ENCODE results near the gene CDC25C.

Gene CDC25C

DNA sequence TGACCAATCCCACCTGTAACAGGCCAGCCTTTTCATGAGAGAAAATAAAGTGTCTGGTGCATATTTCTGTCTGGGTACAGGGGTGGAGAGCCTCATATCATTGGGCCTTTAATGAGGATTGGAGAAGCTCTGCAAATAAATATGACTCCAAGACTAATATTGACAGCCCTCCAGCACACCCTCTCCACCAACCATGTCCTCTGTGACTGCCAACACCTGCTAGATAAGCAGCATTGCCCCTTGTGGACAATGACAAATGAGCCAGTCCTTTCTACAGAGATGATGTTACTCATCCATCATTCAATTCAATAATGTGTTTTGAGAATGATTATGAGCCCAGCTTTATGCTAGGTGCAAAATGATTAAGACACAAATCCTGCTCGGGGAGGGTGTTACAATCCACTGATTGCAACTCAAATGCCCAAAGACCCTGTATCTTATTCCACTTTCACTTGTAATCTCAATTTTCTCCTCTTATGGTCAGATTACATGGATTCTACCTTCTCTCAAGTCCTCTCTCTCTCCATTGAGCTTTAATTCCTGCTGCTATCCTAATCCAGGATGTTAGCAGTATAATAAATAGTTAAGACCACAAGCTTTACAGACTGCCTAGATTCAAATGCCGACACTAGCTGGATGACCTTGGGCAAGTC lies 55.1 kb downstream of the CDC25C start:
- TF ChIP-seq, protein P1, sequence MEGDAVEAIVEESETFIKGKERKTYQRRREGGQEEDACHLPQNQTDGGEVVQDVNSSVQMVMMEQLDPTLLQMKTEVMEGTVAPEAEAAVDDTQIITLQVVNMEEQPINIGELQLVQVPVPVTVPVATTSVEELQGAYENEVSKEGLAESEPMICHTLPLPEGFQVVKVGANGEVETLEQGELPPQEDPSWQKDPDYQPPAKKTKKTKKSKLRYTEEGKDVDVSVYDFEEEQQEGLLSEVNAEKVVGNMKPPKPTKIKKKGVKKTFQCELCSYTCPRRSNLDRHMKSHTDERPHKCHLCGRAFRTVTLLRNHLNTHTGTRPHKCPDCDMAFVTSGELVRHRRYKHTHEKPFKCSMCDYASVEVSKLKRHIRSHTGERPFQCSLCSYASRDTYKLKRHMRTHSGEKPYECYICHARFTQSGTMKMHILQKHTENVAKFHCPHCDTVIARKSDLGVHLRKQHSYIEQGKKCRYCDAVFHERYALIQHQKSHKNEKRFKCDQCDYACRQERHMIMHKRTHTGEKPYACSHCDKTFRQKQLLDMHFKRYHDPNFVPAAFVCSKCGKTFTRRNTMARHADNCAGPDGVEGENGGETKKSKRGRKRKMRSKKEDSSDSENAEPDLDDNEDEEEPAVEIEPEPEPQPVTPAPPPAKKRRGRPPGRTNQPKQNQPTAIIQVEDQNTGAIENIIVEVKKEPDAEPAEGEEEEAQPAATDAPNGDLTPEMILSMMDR (IDR thresholded peaks at IDR 0.05; ENCODE audit: insufficient read depth, low read length, missing control alignments) = no peak
- H3K4me3 ChIP-seq (ENCODE audit: low read depth, low read length) = no peak overlapping the region
- POLR2A ChIA-PET = no interaction called here
- DNase-seq (ENCODE audit: low read depth, low spot score) = no peak
- CTCF ChIA-PET = interaction anchor here (2.9 kb wide), 1 partner anchor 54 kb away, joined by 18 read pairs; no protein-coding TSS in a partner anchor

DNA sequence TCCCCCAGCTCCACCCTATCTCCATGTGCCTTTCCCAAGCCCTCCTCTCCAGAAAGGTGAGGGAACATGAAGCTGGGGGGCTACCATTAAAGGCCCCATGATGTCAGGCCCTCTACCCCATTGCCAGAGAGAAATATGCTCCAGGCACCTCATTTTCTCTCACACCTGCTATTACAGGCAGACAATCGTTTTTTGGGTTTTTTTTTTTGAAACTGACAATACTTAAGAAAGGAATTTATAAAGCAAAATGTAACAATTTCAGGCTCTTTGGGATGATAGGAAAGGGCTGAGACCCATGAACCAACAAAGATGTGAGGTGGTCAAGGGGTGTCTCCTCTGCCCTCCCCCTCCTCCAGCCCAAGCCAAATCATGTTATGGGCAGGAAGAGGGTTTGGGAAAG lies 55.7 kb downstream of the CDC25C start:
- DNase-seq (ENCODE audit: low read depth, low spot score) = no peak
- CTCF ChIA-PET = interaction anchor here (1.6 to 2.9 kb wide), 2 partner anchors 53 to 76 kb away, joined by 3 to 18 read pairs; no protein-coding TSS in a partner anchor
- TF ChIP-seq, protein P1 (IDR thresholded peaks at IDR 0.05; ENCODE audit: insufficient read depth, low read length, missing control alignments) = no peak
- no peak overlapping the region for H3K4me3 ChIP-seq (ENCODE audit: low read depth, low read length)
- POLR2A ChIA-PET = interaction anchor here (1.5 kb wide), 1 partner anchor 46 kb away, joined by 3 read pairs; no protein-coding TSS in a partner anchor

DNA sequence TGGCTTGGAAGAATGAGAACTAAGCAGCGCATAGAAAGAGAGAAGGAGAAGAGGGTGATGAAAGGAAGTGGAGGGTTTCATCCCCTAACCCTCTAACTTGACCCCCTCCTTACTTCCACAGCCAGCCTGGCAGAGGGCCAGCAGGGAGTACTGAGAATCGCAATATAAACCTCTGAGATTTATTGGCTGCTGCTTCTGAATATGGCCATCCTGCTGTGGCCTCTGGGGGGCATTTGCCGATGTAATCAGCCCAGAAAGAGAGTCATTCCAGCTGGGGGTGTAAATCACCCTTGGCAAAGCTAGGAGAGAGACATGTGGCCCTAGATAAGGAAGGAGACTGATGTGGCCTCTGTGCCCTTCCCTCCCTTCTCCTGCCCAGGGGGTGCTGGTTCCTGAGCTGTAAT lies 56.2 kb downstream of the CDC25C start:
- CTCF ChIA-PET = interaction anchor here (1.5 to 2.9 kb wide), 3 partner anchors 8 to 76 kb away, joined by 3 to 18 read pairs (median 6); no protein-coding TSS in a partner anchor
- DNase-seq (ENCODE audit: low read depth, low spot score) = no peak
- TF ChIP-seq, protein P1 (IDR thresholded peaks at IDR 0.05; ENCODE audit: insufficient read depth, low read length, missing control alignments) = no peak
- POLR2A ChIA-PET = interaction anchor here (0.7 to 1.5 kb wide), 2 partner anchors 45 to 190 kb away, joined by 3 read pairs; partner anchors contain the start of gene EGR1
- no peak overlapping the region for H3K4me3 ChIP-seq (ENCODE audit: low read depth, low read length)

DNA sequence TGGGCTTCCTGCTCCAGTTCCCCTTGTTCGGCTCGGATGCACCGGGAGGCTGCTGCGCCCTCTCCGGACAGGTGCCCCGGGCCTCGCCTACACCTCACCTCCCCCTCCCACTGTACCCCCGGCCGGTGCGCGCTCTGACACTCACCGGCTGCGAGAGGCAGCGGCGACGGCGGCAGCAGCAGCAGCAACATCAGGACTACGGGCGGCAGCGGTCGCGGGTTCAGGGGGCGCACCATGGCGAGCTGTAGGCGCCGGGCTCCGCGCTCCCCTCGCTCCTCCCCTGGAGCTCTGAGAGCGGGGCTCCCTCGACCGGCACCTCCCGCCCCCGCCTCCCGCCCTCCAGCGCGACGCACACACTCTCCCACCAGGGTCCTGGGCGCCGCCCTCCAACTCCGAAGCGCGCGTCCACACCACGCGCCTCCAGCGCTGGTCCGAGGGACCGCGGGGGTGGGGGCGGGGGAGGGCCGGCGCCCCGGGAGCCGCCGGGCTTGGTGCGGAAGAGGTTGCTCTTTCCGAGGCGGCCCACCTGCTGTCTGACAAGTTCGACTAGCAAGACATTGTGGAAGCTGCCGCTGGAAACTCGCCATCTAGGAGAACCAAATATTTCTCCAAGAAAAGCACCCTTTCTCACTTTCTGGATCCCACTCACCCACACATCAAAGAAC lies 57.3 kb downstream of the CDC25C start, which contains the start of gene GFRA3:
TSS of gene GFRA3 (minus strand) at position 433 of the 665 bp plus-strand sequence. CDS start at position 236, 197 bp downstream.
- H3K4me3 ChIP-seq (ENCODE audit: low read depth, low read length) = peak within 1 kb of the TSS; percentile 43
- CTCF ChIA-PET = interaction anchor here (0.8 to 2.9 kb wide), 4 partner anchors 9 to 77 kb away, joined by 3 to 18 read pairs (median 4); no protein-coding TSS in a partner anchor
- DNase-seq (ENCODE audit: low read depth, low spot score) = no peak
- POLR2A ChIA-PET = interaction anchor here (0.6 to 1.5 kb wide), 3 partner anchors 18 to 191 kb away, joined by 3 read pairs; partner anchors contain the start of gene EGR1
- TF ChIP-seq, protein P1 (IDR thresholded peaks at IDR 0.05; ENCODE audit: insufficient read depth, low read length, missing control alignments) = no peak

DNA sequence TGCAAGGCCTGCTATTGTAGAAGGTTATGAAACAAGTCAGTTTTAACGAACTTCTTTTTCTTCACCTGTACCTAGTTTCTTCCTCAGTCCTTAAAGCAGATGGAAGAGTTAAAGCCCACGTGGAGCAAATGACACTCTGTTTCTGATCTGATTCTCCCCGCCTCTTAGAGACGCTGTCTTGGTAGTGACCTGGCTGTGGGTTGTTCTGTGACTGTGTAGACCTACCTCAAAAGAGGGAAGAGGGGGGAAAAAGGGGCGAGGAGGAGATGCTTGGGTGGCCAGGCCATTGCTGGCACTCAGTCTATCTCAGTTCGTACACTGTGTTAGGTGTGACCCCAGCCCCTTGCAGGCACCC lies 57.8 kb downstream of the CDC25C start:
- CTCF ChIA-PET = interaction anchor here (1.5 kb wide), 1 partner anchor 9 kb away, joined by 6 read pairs; no protein-coding TSS in a partner anchor
- TF ChIP-seq, protein P1 (IDR thresholded peaks at IDR 0.05; ENCODE audit: insufficient read depth, low read length, missing control alignments) = no peak
- peak overlapping the region; percentile 43 for H3K4me3 ChIP-seq (ENCODE audit: low read depth, low read length)
- POLR2A ChIA-PET = no interaction called here
- no peak for DNase-seq (ENCODE audit: low read depth, low spot score)

DNA sequence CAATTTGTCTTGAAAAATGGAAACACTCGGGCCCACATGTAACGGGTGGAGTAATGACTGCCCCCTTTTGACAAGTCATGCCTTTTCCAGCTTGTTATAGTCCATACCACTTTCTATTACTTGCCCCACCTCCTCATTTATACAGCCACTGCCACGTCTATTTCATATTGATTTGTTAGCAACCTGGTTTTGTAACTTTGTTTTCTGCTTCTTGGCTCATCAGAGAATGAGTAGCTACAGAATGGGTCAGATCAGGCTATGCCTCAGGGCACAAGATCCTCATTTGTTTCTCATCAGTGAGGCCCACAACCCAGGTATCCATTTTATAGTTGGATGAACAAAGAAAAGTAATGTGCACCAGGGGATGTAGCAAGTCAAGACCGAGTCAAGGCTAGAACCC lies 58.9 kb downstream of the CDC25C start:
- ChIA-PET CTCF (interaction anchor here (1.0 kb wide), 1 partner anchor 50 kb away, joined by 3 read pairs; no protein-coding TSS in a partner anchor), POLR2A (no interaction called here)
- TF ChIP-seq, protein P1 (IDR thresholded peaks at IDR 0.05; ENCODE audit: insufficient read depth, low read length, missing control alignments) = no peak
- no peak for DNase-seq (ENCODE audit: low read depth, low spot score)
- H3K4me3 ChIP-seq (ENCODE audit: low read depth, low read length) = no peak overlapping the region
